ENCODE data around the gene DGKZ.

GRCh38 chr11:46308631-46309419, 38.4 kb upstream of the DGKZ start:
- TF ChIP-seq POLR2A (IDR thresholded peaks at IDR 0.05; ENCODE audit: extremely low read depth, insufficient read length) (no peak), CTCF (IDR thresholded peaks at IDR 0.05; ENCODE audit: low read depth, low read length) (peak; percentile 76), MAX (IDR thresholded peaks at IDR 0.05; ENCODE audit: low read depth, low read length) (no peak)
